Epidermal melanocyte (primary cell): ENCODE measurements around the gene COL4A3.

Experiments
- DNase-seq: peaks from one replicate; pipeline ENCODE4 v3.0.0; 2011; ENCODE audit warnings: low spot score; ENCODE audit not compliant: insufficient read length

The COL4A3 gene

DNA sequence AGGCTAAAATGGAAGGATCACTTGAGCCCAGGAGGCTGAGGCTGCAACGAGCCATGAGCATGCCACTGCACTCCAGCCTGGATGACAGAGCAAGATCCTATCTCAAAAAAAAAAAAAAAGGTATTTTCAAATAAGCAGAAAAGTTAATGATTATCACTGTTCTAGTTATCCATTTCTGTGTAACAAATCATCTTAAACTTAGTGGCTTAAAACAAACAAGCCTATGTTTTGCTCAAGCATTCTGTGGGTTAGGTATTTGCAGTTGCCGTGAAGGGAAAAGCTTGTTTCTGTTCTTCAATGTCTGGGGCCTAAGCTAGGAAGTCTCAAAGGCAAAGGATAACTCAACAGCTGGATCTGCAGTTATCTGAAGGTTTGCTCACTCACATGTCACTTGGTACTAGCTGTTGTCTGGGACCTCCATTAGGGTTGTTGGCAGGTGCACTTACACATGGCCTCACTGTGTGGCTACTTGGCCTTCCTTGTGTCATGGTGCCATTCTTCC, 174.7 kb downstream of the COL4A3 start:
- DNase-seq: no peak

DNA sequence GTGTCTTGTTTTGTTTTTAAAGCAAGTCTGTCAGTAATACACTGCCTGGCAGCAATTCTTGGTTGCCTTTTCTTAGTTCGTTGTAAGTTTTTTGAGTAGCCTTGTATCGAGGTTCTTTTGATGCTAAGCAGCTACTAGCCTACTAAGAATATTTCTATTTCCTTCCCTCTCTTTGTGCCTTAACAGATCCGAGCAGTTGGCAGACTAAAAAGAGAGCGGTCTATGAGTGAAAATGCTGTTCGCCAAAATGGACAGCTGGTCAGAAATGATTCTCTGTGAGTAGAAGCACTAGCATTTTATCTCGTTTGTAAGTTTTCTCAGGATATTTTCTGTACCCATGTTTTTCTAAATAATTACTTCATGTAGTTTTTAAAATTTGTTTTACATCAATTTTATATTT, 175.7 kb downstream of the COL4A3 start:
- no peak for DNase-seq

DNA sequence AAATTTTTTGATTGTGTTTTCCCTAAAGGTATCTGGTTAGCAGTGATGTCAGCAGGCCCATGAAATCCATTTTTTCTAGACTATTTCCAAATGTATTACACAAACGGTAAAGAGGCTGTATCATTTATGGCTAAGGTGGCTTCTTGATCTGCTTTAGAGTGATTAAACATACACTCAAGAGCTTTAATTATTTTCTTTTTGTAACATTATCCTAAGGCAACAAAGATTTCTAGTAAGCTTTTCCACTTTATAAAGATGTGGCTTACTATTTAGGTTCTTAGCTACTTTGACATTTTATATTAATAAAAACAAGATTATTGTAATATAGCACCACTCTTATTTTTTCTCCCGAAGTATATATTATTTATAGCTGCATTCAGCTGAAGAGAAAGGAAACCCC, 177.1 kb downstream of the COL4A3 start:
- no peak for DNase-seq

DNA sequence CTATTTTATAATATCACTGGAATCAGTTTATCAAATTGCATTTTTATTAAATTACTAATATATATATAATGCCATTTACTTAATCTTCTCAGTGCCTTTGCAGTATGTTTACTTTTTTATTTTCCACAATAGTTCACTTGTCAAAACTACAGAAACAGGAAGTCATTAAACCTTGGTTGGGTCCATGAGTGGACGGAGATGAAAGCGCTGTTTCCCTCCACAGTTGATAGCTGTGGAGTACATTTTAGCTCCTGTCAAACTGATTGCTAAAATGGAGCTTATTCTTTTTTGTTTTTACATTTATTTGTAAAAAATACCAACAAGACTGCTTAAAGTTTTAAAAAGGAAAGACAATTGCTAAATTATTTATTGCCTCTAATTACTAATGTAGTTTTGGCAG, 179.8 kb downstream of the COL4A3 start:
- DNase-seq: no peak

DNA sequence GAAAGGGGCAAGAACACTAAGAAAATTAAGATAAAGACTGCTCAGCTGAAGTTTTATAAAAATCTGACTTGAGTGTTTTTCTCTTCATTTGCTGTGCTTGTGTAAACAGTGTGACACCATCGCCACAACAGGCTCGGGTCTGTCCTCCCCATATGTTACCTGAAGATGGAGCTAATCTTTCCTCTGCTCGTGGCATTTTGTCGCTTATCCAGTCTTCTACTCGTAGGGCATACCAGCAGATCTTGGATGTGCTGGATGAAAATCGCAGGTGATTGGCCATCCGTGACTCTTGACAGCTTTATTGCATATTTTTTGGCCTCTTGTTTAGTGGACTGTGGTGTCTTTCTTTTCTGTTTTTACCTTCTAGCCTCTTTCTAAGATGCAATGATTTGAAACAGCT, 182.7 kb downstream of the COL4A3 start:
- no peak for DNase-seq

DNA sequence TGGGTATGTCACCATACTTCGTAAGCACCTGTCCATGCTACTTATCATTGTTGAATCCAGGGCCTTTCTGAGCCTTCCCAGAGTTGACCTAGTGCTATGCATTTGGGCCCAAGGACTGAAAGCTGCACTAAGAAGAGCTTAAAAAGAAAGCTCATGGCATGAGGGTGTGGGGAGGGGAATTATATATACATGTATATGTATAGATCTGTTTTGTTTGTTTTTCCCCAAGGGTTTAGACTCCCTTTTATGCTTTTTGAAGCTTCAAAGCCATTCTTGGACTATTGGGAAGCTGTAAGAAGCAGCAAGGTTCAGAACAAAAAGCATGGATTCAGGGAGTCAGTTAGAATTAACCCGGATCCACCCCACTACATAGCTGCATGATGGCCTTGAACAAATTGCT, 183.9 kb downstream of the COL4A3 start:
- no peak for DNase-seq

DNA sequence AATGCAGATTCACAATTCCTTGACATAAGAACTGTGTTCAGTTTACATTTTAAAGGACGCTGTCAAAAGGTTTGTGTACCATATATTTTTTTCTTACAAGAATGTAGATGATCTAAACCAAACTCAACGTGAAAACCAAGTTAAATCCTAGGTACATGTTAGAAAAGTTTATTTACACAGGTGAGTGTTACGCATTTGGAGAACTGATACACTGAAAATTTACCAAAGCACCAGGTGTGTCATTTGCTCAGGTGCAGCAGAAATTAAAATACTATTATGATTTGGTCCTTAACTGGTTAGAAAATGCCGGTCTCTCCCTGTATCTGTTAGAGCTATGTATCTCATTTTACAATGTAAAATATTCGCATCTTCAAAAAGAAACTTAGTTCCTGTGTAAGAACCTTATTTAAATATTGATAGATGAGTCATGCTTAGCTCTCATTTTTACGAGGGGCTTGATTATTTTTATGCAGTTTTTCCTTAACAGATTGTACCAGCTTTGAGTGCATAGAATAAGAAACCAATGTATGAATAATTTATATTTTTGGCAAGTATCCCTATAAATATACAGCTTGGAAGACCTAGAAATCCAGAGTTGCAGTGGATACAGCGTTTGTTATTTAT, 185.7 kb downstream of the COL4A3 start:
- DNase-seq: no peak

DNA sequence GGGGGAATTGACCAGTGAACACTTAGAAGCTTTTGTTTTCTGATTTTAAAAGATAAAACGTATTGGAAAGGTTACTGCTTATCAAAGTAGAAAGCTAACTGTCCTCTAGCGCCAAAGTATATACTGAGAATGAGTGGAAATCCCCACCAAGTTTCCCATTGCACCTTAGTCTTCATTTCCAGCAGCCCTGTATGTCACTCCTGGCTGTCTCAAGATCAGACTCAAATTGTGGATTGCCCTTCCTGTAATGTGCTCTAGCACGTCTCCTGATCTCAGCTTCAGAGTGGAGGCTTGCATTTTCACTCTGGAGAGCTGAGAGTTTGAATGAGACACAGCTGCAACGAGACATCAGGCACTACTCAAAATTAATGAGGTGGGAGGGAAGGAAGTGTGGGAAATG, 187.2 kb downstream of the COL4A3 start:
- DNase-seq: no peak

DNA sequence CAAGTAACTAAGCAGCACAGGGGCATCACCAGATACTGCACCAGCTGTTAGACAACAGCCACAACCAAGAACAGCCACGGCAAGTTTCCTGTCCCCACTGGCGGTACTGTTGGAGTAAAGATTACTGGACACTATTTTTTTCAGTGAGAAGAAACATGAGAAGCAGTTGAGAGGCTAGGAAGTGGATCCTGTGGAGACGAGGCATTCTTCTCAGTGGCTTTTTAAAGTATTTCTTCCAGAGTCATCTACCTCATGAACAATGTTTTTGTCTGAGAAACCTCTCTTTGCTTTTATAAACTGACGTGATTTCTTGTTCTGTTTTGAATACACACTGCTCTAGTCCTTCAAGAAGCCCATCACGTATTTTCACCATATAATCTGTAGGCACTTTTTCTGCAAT, 195.9 kb downstream of the COL4A3 start:
- no peak for DNase-seq

DNA sequence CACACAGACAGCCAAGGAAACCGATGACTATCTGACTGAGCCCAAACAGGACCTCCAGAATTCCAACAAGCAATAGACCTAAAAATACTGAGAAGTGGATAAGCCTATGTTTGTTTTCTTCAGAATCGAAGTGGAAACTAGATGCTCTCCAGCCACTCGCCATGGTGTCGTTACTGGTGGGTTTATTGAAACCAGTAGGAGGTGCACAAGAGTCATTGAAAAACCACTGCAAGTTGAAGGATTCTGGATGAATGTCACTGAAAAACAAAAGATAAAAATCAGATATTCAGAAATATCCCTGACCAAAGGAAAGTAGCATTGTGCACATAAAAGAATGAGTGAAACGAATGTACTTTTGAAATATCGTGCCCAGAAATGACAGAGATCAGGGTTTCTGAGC, 199.3 kb downstream of the COL4A3 start:
- no peak for DNase-seq
